Activated T-cell treated with anti-CD3 and anti-CD28 coated beads, Interleukin-2, amount 50 U/mL, for 1 hour (primary cell): Measurements from ENCODE around the gene CACNG7.

Experiments
- DNase-seq: peaks from one replicate; pipeline ENCODE4 v3.0.0-alpha.2; 2020

CACNG7 gene

DNA sequence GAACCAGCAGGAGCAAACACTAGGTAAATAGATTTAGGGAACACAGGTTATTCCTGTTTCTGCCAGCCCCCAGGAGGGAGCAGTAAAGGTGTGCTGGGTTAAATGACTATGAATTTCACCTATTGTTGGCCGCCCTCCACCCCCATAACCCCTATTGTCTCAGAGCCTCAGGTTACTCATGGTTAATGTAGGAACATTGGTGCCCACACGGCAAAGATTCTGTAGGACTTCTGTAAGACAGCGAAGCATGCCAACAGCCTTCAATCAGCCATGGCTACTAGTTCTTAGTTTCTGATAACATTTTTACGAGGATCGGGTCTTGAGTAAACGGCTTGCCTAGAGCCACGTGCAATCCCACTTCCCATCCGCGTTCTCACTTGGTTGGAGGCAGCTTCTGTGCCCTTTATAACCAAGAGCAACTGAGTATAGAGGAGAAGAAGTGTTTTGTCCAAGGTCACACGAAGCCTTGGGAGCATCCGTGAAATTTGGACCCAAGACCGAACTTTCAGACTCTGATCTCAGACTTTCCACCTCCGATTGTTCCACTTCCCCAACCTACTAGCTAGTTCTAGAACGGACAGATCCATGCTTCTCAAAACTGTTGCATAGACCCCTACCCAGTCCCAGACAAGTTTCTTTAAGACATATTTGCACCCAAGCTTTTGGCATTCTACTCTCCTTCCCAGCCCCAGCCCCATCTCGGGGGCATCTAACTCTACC, 48.5 kb downstream of the CACNG7 start:
- DNase-seq, result no peak

GRCh38 chr19:53958168-53958571, 49.1 kb downstream of the CACNG7 start:
- no peak for DNase-seq

- DNase-seq, result no peak
These were observed 50.0 kb downstream of the CACNG7 start for GRCh38 chr19:53958823-53959757.

DNA sequence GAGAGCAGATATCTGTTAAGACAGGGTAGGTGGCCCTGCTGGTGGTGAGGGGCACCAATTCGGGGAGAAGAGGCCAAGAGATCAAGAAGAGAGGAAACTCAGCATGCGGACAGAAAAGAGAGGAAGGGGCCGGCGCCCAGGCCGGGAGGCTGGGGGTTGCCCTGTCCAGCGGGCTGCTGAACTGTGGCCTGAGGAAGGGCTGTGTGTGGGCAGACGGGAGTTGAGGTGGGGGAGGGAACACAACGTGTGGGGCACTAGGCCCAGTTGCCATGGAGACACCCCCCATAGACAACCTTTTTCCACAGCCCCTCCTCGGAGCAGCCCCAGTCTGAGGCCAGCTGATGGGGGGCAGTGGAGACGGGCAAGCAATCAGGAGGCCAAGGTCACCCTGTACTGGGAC, 51.1 kb downstream of the CACNG7 start:
- DNase-seq, result no peak

DNA sequence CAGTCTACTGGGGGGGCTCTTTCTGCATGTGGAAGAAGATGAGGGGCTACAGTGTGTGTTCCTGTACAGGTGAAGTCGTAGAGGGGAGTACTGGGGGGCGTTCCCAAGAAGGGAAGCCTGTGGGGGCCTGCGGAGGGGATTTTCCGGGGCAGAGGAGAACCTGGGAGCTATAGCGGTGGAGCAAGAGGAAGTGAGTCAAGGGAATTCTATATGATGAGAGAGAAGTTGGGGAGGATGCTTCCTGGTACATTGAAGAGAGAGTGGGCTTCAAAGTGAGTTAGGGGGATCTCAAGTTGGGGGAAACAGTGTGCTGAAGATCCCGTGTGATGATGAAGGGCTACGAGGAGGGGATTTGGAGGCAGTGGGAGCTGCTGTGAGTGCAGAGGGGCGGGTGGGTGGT, 51.8 kb downstream of the CACNG7 start:
- no peak for DNase-seq

GRCh38 chr19:53961523-53962356, 52.7 kb downstream of the CACNG7 start:
- no peak for DNase-seq

GRCh38 chr19:53962887-53963431, 53.9 kb downstream of the CACNG7 start, which contains the start of gene CACNG8:
Gene CACNG8 (plus strand): TSS chr19:53962937.
- DNase-seq, result no peak

GRCh38 chr19:53965091-53965490, 56.0 kb downstream of the CACNG7 start:
- DNase-seq, result no peak

GRCh38 chr19:53966931-53967330, 57.9 kb downstream of the CACNG7 start:
- DNase-seq, result no peak

GRCh38 chr19:53969366-53969765, 60.3 kb downstream of the CACNG7 start:
- no peak for DNase-seq

GRCh38 chr19:53971673-53972072, 62.6 kb downstream of the CACNG7 start:
- no peak for DNase-seq

DNA sequence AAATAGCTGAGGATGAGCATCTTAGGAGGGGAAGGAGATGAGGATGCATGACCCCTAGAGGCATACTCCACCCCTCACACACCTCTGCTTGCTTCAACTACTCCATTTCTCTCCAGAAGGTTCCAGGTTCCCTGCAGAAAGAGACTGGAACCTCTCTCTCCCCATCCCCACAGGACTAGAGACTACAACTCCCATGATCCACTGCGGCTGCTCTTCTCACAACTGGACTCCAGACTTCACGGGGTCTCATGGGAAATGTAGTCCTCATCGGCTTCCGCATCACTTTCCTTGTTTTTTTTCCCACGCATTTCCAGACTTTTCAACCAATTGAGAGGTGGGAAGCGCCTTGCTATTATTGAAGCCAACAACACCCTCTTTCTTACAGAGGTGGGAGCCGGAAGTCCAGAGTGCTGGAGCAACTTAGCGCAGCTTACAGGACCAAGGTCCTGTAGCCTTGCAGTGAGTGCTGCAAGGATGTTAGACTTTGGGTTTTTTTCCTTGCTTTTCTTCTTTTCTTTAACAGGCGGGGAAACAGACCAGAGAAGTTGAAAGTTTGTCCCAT, 68.4 kb downstream of the CACNG7 start:
- peak; percentile 55 for DNase-seq

GRCh38 chr19:53977991-53978731, 69.1 kb downstream of the CACNG7 start:
- DNase-seq, result peak; percentile 34

DNA sequence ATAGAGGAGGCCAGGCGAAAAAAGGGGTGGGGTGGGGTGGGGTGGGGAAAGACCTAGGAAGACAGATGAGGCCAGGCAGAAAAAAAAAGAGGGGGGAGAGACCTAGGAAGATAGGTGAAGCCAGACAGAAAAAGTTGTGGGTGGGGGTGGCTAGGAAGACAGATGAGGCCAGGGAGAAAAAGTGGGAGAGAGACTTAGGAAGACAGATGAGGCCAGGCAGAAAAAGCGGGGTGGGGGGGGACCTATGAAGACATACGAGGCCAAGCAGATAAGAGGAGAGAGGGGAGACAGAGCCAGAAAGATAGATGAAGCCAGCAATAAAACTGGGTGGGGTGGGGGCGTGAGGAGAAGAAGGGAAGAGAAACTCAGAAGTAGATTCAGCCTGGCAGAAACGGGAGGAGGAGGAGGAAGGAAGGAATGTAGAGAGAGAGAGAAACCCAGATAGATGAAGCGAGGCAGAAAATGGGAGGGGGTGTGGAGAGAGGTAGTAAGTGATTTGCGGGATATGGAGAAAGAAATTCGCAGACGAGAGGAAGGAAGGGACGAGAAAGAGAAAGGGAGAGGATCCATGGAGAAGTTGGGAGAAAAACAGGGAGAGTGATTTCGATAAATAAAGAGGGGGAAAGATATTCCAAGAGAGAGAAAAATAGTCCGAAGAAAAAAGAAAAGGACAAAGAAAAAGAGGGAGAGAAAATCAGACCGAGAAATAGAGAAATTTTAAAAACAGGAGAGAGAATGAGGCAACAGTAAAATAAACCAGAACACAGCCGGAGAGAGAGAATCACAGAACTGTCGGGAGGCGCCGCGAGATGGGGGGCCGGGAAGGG, 70.1 kb downstream of the CACNG7 start:
- no peak for DNase-seq

- no peak for DNase-seq
These were observed 71.7 kb downstream of the CACNG7 start for GRCh38 chr19:53980539-53981375.

DNA sequence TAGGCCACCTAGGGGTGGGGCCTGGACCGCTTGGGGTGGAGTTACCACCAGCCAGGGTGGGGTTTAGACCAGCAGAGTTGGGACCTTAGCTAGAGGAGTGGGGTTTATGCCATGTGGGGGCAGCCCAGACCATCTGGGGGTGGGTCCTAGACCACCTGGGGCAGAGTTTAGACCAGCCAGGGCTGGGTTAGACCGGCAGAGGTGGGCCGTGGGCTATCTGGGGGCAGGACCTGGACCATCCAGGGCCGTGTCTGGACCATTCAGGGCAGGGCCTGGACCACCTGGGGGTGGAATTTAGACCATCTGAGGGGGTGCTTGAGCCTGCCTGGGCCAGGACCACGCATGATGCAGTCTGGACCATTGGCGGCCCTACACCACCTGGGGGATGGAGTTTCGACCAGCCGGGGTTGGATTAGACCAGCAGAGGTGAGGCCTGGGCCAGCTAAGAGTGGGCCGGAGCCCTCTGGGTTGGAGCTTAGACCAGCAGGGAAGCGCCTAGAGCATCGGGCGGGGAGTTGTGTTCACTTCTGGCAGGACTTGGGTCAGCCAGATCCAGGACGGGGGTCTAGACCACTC, 72.4 kb downstream of the CACNG7 start:
- no peak for DNase-seq

GRCh38 chr19:53982001-53982451, 72.9 kb downstream of the CACNG7 start:
- no peak for DNase-seq

DNA sequence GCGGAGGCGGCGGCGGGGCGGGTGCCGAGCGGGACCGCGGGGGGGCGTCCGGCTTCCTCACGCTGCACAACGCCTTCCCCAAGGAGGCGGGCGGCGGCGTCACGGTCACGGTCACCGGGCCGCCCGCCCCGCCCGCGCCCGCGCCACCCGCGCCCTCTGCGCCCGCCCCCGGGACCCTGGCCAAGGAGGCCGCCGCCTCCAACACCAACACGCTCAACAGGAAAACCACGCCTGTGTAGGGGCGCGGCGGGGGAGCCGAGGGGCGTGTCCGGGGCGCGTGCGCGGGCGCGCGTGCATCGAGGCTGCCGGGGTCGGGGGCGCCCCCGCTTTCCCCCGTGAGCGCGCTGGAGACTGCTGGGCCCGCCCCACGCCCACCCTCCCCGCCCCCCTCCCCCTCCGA, 73.5 kb downstream of the CACNG7 start:
- DNase-seq, result no peak
